HL-60 (cell line): ENCODE data around the gene IRF1.

Experiments
- DNase-seq, 2 experiments: peaks; one replicate each; pipeline ENCODE4 v3.0.0-alpha.2; 2010 to 2020; ENCODE audit warnings: low read depth in 1 of 2, low spot score in 1 of 2
- H3K27ac ChIP-seq: fragments of 250-450 bp; sonication (Bioruptor Pico); replicated peaks from 2 replicates; pipeline ENCODE4 v1.5.1; 2020; ENCODE audit warnings: mild to moderate bottlenecking, moderate library complexity
- H3K27me3 ChIP-seq: fragments of 250-450 bp; sonication (Bioruptor Pico); 2 replicates; pipeline ENCODE4 v1.5.1; 2021; ENCODE audit warnings: mild to moderate bottlenecking, moderate library complexity; ENCODE audit not compliant: insufficient read depth, poor library complexity, severe bottlenecking
- H3K4me3 ChIP-seq: replicated peaks from 2 replicates; pipeline ENCODE4 v1.5.1; 2011; ENCODE audit warnings: mild to moderate bottlenecking, control low read depth, low read length; ENCODE audit not compliant: insufficient read depth
- GABPA ChIP-seq: IDR thresholded peaks from 2 replicates; pipeline ENCODE4 v1.6.1; 2012; ENCODE audit warnings: low read depth
- POLR2AphosphoS5 ChIP-seq: IDR thresholded peaks from 2 replicates; pipeline ENCODE4 v1.6.1; 2012; ENCODE audit warnings: low read depth
- SPI1 ChIP-seq: IDR thresholded peaks from 2 replicates; pipeline ENCODE4 v1.6.1; 2012; ENCODE audit warnings: low read depth, mild to moderate bottlenecking, borderline replicate concordance
- TF ChIP-seq, protein P1 (sequence below): IDR thresholded peaks from one replicate; pipeline ENCODE4 v1.5.1; 2011; ENCODE audit warnings: low read length, control low read depth, inconsistent platforms; ENCODE audit not compliant: insufficient read depth
- TF ChIP-seq, protein P2 (sequence below): IDR thresholded peaks from 2 replicates; pipeline ENCODE4 v1.6.1; 2012; ENCODE audit warnings: low read depth; ENCODE audit not compliant: insufficient replicate concordance

The IRF1 gene

DNA sequence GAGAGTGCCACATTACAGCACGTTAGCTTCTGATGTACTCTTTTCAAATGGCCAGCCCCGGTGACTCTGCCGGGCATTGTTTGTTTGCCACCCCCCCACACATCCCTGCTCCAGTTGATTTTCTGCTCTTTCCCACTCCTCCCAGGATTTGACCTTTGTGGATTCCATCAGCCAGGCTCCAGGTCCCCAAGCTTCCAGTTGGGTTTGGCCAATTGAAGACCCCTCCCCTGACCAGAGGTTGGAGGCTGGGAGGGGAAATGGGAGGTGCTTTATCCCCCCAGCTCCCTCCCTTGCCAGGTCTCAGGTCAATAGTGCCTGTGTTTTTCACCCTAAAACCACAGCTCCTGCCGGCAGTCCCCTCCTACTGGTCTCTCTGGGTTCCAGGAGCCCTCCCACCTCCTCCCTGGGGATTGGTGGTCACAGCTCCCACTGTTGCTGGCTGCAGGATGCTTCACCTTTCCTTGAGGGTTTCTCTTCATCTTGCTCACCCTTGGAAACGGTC, 34.9 kb downstream of the IRF1 start:
- no peak for DNase-seq
- peak overlapping the region; percentile 95 for H3K27ac ChIP-seq
- no peaks in the 10 kb centered on the region for H3K27me3 ChIP-seq
- no peak for TF ChIP-seq SPI1
- TF ChIP-seq, protein P1, sequence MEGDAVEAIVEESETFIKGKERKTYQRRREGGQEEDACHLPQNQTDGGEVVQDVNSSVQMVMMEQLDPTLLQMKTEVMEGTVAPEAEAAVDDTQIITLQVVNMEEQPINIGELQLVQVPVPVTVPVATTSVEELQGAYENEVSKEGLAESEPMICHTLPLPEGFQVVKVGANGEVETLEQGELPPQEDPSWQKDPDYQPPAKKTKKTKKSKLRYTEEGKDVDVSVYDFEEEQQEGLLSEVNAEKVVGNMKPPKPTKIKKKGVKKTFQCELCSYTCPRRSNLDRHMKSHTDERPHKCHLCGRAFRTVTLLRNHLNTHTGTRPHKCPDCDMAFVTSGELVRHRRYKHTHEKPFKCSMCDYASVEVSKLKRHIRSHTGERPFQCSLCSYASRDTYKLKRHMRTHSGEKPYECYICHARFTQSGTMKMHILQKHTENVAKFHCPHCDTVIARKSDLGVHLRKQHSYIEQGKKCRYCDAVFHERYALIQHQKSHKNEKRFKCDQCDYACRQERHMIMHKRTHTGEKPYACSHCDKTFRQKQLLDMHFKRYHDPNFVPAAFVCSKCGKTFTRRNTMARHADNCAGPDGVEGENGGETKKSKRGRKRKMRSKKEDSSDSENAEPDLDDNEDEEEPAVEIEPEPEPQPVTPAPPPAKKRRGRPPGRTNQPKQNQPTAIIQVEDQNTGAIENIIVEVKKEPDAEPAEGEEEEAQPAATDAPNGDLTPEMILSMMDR = no peak
- TF ChIP-seq, protein P2, sequence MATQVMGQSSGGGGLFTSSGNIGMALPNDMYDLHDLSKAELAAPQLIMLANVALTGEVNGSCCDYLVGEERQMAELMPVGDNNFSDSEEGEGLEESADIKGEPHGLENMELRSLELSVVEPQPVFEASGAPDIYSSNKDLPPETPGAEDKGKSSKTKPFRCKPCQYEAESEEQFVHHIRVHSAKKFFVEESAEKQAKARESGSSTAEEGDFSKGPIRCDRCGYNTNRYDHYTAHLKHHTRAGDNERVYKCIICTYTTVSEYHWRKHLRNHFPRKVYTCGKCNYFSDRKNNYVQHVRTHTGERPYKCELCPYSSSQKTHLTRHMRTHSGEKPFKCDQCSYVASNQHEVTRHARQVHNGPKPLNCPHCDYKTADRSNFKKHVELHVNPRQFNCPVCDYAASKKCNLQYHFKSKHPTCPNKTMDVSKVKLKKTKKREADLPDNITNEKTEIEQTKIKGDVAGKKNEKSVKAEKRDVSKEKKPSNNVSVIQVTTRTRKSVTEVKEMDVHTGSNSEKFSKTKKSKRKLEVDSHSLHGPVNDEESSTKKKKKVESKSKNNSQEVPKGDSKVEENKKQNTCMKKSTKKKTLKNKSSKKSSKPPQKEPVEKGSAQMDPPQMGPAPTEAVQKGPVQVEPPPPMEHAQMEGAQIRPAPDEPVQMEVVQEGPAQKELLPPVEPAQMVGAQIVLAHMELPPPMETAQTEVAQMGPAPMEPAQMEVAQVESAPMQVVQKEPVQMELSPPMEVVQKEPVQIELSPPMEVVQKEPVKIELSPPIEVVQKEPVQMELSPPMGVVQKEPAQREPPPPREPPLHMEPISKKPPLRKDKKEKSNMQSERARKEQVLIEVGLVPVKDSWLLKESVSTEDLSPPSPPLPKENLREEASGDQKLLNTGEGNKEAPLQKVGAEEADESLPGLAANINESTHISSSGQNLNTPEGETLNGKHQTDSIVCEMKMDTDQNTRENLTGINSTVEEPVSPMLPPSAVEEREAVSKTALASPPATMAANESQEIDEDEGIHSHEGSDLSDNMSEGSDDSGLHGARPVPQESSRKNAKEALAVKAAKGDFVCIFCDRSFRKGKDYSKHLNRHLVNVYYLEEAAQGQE = no peak
- no peak for TF ChIP-seq POLR2AphosphoS5
- TF ChIP-seq GABPA = no peak
- no peak overlapping the region for H3K4me3 ChIP-seq

DNA sequence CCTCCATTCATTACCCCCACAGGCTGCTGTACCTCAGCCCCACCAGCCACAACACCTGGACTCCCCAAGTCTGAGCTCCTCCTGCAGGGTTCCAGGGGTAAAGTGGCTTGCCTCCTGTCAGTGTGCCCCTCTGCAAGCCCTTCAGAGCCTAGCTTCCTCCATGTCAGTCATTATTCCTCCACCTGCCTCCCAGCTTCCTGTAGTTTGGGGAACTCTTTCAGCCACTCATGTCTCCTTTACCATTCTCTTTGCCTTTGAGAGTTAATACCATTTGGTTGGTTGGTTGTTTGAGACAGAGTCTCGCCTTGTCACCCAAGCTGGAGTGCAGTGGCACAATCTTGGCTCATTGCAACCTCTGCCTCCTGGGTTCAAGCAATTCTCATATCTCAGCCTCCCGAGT, 36.2 kb downstream of the IRF1 start:
- no peak for TF ChIP-seq GABPA
- peak; percentile 7; the same call in 1 of the 2 replicates for TF ChIP-seq SPI1
- no peak for TF ChIP-seq POLR2AphosphoS5
- TF ChIP-seq, protein P1 = no peak
- TF ChIP-seq, protein P2 = no peak
- H3K27ac ChIP-seq = peak overlapping the region; percentile 39
- no peak overlapping the region for H3K4me3 ChIP-seq
- no peak for DNase-seq
- H3K27me3 ChIP-seq = no peaks in the 10 kb centered on the region

DNA sequence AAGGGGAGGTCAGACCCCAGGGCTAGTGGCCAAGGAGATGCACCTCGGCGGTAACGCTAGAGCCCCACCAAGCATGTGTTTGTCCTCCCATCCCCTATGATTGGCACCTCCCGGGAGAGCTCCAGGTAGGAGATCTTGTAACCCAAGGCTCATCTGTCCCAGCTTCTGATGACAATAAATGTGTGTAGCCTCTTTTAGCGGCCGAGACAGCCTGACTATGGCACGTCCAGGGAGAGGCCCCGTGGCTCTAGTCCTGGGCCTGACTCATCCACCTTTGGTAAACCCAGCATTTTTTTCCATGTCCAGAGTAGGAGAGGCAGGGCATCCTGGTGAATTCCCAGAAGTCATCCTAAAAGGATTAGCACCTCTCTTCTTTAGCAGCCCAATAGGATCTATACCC, 39.2 kb downstream of the IRF1 start:
- no peak for DNase-seq
- Histone ChIP-seq H3K27ac (no peak overlapping the region), H3K27me3 (no peaks in the 10 kb centered on the region), H3K4me3 (no peak overlapping the region)
- TF ChIP-seq GABPA (no peak), POLR2AphosphoS5 (no peak), SPI1 (no peak)
- TF ChIP-seq, protein P2 = no peak
- TF ChIP-seq, protein P1 = no peak
